ENCODE measurements around the gene EXOC7. TPM values are rescaled to one million over a fixed set of nuclear protein-coding genes. Genes with fewer than 3 reads are reported as not detected.

The EXOC7 gene
- total and polyA plus RNA-seq, 2 donors (not counting 1 experiment from before 2014, with no cell fraction given) = 66.8 to 88.8 TPM

- H2AFZ ChIP-seq (ENCODE audit: low read length) = no peak overlapping the region
- no peak overlapping the region for H3K9ac ChIP-seq (ENCODE audit: insufficient read depth, low read length)
- H3K27me3 ChIP-seq (ENCODE audit: control insufficient read depth, insufficient read depth, low read length) = peaks cover 8% of the 10 kb centered on the region
- no peaks in the 10 kb centered on the region for H4K20me1 ChIP-seq (ENCODE audit: control insufficient read depth, extremely low read depth, insufficient read depth, low read length)
- H3K4me3 ChIP-seq (replicated peaks in 1 of 4; ENCODE audit: control extremely low read depth in 1 of 4, insufficient read depth in 1 of 4, low read depth in 3 of 4, low read length in 4 of 4) = no peak overlapping the region
- H3K9me3 ChIP-seq (ENCODE audit: control insufficient read depth, insufficient read depth, low read depth, low read length) = no peaks in the 10 kb centered on the region
- TF ChIP-seq, protein P1, sequence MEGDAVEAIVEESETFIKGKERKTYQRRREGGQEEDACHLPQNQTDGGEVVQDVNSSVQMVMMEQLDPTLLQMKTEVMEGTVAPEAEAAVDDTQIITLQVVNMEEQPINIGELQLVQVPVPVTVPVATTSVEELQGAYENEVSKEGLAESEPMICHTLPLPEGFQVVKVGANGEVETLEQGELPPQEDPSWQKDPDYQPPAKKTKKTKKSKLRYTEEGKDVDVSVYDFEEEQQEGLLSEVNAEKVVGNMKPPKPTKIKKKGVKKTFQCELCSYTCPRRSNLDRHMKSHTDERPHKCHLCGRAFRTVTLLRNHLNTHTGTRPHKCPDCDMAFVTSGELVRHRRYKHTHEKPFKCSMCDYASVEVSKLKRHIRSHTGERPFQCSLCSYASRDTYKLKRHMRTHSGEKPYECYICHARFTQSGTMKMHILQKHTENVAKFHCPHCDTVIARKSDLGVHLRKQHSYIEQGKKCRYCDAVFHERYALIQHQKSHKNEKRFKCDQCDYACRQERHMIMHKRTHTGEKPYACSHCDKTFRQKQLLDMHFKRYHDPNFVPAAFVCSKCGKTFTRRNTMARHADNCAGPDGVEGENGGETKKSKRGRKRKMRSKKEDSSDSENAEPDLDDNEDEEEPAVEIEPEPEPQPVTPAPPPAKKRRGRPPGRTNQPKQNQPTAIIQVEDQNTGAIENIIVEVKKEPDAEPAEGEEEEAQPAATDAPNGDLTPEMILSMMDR (conservative IDR thresholded peaks at IDR 0.05 in 1 of 2, IDR thresholded peaks at IDR 0.05 in 1 of 2; ENCODE audit: low read depth in 1 of 2, low read length in 2 of 2) = no peak
- TF ChIP-seq EZH2 (IDR thresholded peaks at IDR 0.05; ENCODE audit: low read length, missing control alignments) = no peak
- peaks cover 4% of the 10 kb centered on the region for H3K4me1 ChIP-seq (ENCODE audit: control insufficient read depth, extremely low read depth, insufficient read depth, low read length)
- H3K27ac ChIP-seq (ENCODE audit: insufficient read depth, low read length) = no peak overlapping the region
- H3K79me2 ChIP-seq (ENCODE audit: control insufficient read depth, insufficient read depth, low read length) = no peaks in the 10 kb centered on the region
- H3K4me2 ChIP-seq (ENCODE audit: extremely low read depth, insufficient read depth, low read length) = no peak overlapping the region
- no peak for DNase-seq (ENCODE audit: low read depth in 2 of 2)
- no peaks in the 10 kb centered on the region for H3K36me3 ChIP-seq (ENCODE audit: control insufficient read depth, insufficient read depth, low read length)
These were observed 42.7 kb upstream of the EXOC7 start for GRCh38 chr17:76146053-76146851.

DNA sequence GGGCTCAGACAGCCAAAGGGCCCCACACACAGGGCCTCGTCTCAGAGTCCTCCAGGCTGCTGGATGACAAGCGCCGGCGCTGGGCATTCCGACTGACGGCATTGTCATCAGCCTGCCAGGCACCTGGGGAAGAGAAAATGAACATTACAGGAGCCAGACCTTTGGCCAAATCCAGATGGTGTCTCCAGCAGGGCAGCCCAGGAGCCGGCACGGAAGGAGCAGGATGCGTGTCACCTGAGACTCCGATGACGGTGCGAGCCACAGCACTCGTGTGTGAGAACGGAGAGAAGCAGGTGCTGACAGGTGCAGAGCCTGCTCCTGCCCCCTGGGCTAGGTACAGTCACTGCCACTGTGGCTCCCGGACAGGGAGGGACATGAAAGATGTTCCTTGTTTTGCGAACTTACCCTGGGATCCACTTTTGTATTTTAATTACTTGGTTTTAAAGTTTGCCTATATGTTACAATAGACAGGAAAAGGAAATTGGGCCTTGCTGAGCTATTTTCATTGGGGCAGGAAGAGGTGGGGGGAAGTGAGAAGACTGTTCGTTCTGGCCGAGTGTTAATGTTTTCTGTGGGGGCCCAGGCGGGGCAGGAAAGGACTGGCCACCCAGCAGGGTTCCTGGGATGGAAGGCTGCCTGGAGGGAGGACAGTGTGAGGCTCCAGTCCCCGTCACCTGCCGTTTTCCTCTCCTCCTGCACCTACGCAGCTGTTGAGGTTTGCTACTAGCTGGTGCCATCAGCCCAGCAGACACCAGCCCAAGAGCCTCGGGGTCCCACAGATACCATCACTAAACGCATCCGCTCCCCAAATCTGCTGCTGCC is 41.9 kb upstream of the EXOC7 start:
- H3K4me3 ChIP-seq (replicated peaks in 1 of 4; ENCODE audit: control extremely low read depth in 1 of 4, insufficient read depth in 1 of 4, low read depth in 3 of 4, low read length in 4 of 4) = no peak overlapping the region
- H3K4me1 ChIP-seq (ENCODE audit: control insufficient read depth, extremely low read depth, insufficient read depth, low read length) = peaks cover 4% of the 10 kb centered on the region
- no peaks in the 10 kb centered on the region for H3K9me3 ChIP-seq (ENCODE audit: control insufficient read depth, insufficient read depth, low read depth, low read length)
- no peak overlapping the region for H2AFZ ChIP-seq (ENCODE audit: low read length)
- H3K27me3 ChIP-seq (ENCODE audit: control insufficient read depth, insufficient read depth, low read length) = peaks cover 12% of the 10 kb centered on the region
- no peaks in the 10 kb centered on the region for H3K79me2 ChIP-seq (ENCODE audit: control insufficient read depth, insufficient read depth, low read length)
- no peak overlapping the region for H3K27ac ChIP-seq (ENCODE audit: insufficient read depth, low read length)
- no peak overlapping the region for H3K4me2 ChIP-seq (ENCODE audit: extremely low read depth, insufficient read depth, low read length)
- H3K9ac ChIP-seq (ENCODE audit: insufficient read depth, low read length) = no peak overlapping the region
- no peaks in the 10 kb centered on the region for H4K20me1 ChIP-seq (ENCODE audit: control insufficient read depth, extremely low read depth, insufficient read depth, low read length)
- no peak for TF ChIP-seq EZH2 (IDR thresholded peaks at IDR 0.05; ENCODE audit: low read length, missing control alignments)
- TF ChIP-seq, protein P1 (conservative IDR thresholded peaks at IDR 0.05 in 1 of 2, IDR thresholded peaks at IDR 0.05 in 1 of 2; ENCODE audit: low read depth in 1 of 2, low read length in 2 of 2) = no peak
- DNase-seq (ENCODE audit: low read depth in 2 of 2) = no peak
- H3K36me3 ChIP-seq (ENCODE audit: control insufficient read depth, insufficient read depth, low read length) = no peaks in the 10 kb centered on the region

- Histone ChIP-seq H3K27me3 (ENCODE audit: control insufficient read depth, insufficient read depth, low read length) (peaks cover 39% of the 10 kb centered on the region), H3K9ac (ENCODE audit: insufficient read depth, low read length) (no peak overlapping the region), H3K9me3 (ENCODE audit: control insufficient read depth, insufficient read depth, low read depth, low read length) (no peaks in the 10 kb centered on the region), H3K4me3 (replicated peaks in 1 of 4; ENCODE audit: control extremely low read depth in 1 of 4, insufficient read depth in 1 of 4, low read depth in 3 of 4, low read length in 4 of 4) (no peak overlapping the region), H3K4me1 (ENCODE audit: control insufficient read depth, extremely low read depth, insufficient read depth, low read length) (peaks cover 4% of the 10 kb centered on the region), H3K27ac (ENCODE audit: insufficient read depth, low read length) (no peak overlapping the region), H4K20me1 (ENCODE audit: control insufficient read depth, extremely low read depth, insufficient read depth, low read length) (no peaks in the 10 kb centered on the region), H3K79me2 (ENCODE audit: control insufficient read depth, insufficient read depth, low read length) (no peaks in the 10 kb centered on the region), H3K36me3 (ENCODE audit: control insufficient read depth, insufficient read depth, low read length) (no peaks in the 10 kb centered on the region), H2AFZ (ENCODE audit: low read length) (no peak overlapping the region), H3K4me2 (ENCODE audit: extremely low read depth, insufficient read depth, low read length) (no peak overlapping the region)
- TF ChIP-seq EZH2 (IDR thresholded peaks at IDR 0.05; ENCODE audit: low read length, missing control alignments) = no peak
- TF ChIP-seq, protein P1 (conservative IDR thresholded peaks at IDR 0.05 in 1 of 2, IDR thresholded peaks at IDR 0.05 in 1 of 2; ENCODE audit: low read depth in 1 of 2, low read length in 2 of 2) = no peak
- no peak for DNase-seq (ENCODE audit: low read depth in 2 of 2)
These were observed 39.0 kb upstream of the EXOC7 start for GRCh38 chr17:76142585-76143041.

Data from fibroblast of lung (primary cell).